Measurements from ENCODE around the gene RECK.

The RECK gene

GRCh38 chr9:36029765-36030528 is 6.8 kb upstream of the RECK start:
- no peak for DNase-seq

GRCh38 chr9:36030871-36031270 is 5.8 kb upstream of the RECK start:
- no peak for DNase-seq

GRCh38 chr9:36031774-36032555 is 4.7 kb upstream of the RECK start:
- no peak for DNase-seq

- DNase-seq = no peak
Measured at GRCh38 chr9:36033788-36034187, 2.9 kb upstream of the RECK start.

GRCh38 chr9:36034234-36034633 is 2.5 kb upstream of the RECK start:
- no peak for DNase-seq

GRCh38 chr9:36035006-36035405 is 1.7 kb upstream of the RECK start:
- no peak for DNase-seq

- DNase-seq = no peak
Measured at GRCh38 chr9:36036253-36036779, 397 bp upstream of the RECK start.

- no peak for DNase-seq
Measured at GRCh38 chr9:36037549-36038122, 923 bp downstream of the RECK start.

- no peak for DNase-seq
Measured at GRCh38 chr9:36039121-36039520, 2.4 kb downstream of the RECK start.

- DNase-seq = no peak
Measured at GRCh38 chr9:36039696-36040095, 3.0 kb downstream of the RECK start.

GRCh38 chr9:36040271-36040925 is 3.7 kb downstream of the RECK start:
- no peak for DNase-seq

GRCh38 chr9:36041506-36041905 is 4.8 kb downstream of the RECK start:
- DNase-seq = no peak

- DNase-seq = no peak
Measured at GRCh38 chr9:36045610-36046009, 8.9 kb downstream of the RECK start.

- DNase-seq = no peak
Measured at GRCh38 chr9:36046923-36047322, 10.2 kb downstream of the RECK start.

- no peak for DNase-seq
Measured at GRCh38 chr9:36049408-36049807, 12.7 kb downstream of the RECK start.

GRCh38 chr9:36050476-36050875 is 13.8 kb downstream of the RECK start:
- no peak for DNase-seq

GRCh38 chr9:36051317-36051716 is 14.6 kb downstream of the RECK start:
- no peak for DNase-seq

GRCh38 chr9:36053971-36054370 is 17.3 kb downstream of the RECK start:
- DNase-seq = no peak

GRCh38 chr9:36056896-36057295 is 20.2 kb downstream of the RECK start:
- DNase-seq = peak; percentile 61

- no peak for DNase-seq
Measured at GRCh38 chr9:36063804-36064447, 27.2 kb downstream of the RECK start.

- DNase-seq = no peak
Measured at GRCh38 chr9:36064448-36065037, 27.8 kb downstream of the RECK start.

- no peak for DNase-seq
Measured at GRCh38 chr9:36074055-36074454, 37.3 kb downstream of the RECK start.

Data from COR-L47 (cell line).